Activated T-cell treated with anti-CD3 and anti-CD28 coated beads, Interleukin-2, amount 50 U/mL, for 1 hour (primary cell): ENCODE measurements around the gene THADA.

Source experiments
- DNase-seq: peaks from one replicate; pipeline ENCODE4 v3.0.0-alpha.2; 2020

THADA gene

GRCh38 chr2:43490252-43490786 is 105.5 kb downstream of the THADA start:
- DNase-seq, result no peak

GRCh38 chr2:43488737-43489136 is 107.1 kb downstream of the THADA start:
- no peak for DNase-seq

- no peak for DNase-seq
Observed at GRCh38 chr2:43486603-43487002, 109.2 kb downstream of the THADA start.

GRCh38 chr2:43484323-43484930 is 111.4 kb downstream of the THADA start:
- no peak for DNase-seq

- no peak for DNase-seq
Observed at GRCh38 chr2:43482961-43483360, 112.9 kb downstream of the THADA start.

- no peak for DNase-seq
Observed at GRCh38 chr2:43481927-43482542, 113.8 kb downstream of the THADA start.

- DNase-seq, result no peak
Observed at GRCh38 chr2:43480874-43481273, 115.0 kb downstream of the THADA start.

- DNase-seq, result no peak
Observed at GRCh38 chr2:43478412-43479086, 117.3 kb downstream of the THADA start.

- DNase-seq, result no peak
Observed at GRCh38 chr2:43475922-43476321, 119.9 kb downstream of the THADA start.

GRCh38 chr2:43475137-43475846 is 120.5 kb downstream of the THADA start:
- DNase-seq, result no peak

- no peak for DNase-seq
Observed at GRCh38 chr2:43474273-43474672, 121.6 kb downstream of the THADA start.

- DNase-seq, result no peak
Observed at GRCh38 chr2:43473767-43474166, 122.1 kb downstream of the THADA start.

- no peak for DNase-seq
Observed at GRCh38 chr2:43472527-43473194, 123.2 kb downstream of the THADA start.

GRCh38 chr2:43469713-43470112 is 126.1 kb downstream of the THADA start:
- no peak for DNase-seq

- no peak for DNase-seq
Observed at GRCh38 chr2:43469094-43469493, 126.7 kb downstream of the THADA start.

- DNase-seq, result no peak
Observed at GRCh38 chr2:43467891-43468290, 127.9 kb downstream of the THADA start.

GRCh38 chr2:43465234-43465633 is 130.6 kb downstream of the THADA start:
- no peak for DNase-seq

GRCh38 chr2:43464590-43464989 is 131.2 kb downstream of the THADA start:
- no peak for DNase-seq

- DNase-seq, result no peak
Observed at GRCh38 chr2:43462866-43463641, 132.8 kb downstream of the THADA start.

GRCh38 chr2:43461453-43462073 is 134.3 kb downstream of the THADA start:
- no peak for DNase-seq

GRCh38 chr2:43460611-43461365 is 135.1 kb downstream of the THADA start:
- no peak for DNase-seq
